ENCODE data around the gene OTUD7B.

Gene OTUD7B

DNA sequence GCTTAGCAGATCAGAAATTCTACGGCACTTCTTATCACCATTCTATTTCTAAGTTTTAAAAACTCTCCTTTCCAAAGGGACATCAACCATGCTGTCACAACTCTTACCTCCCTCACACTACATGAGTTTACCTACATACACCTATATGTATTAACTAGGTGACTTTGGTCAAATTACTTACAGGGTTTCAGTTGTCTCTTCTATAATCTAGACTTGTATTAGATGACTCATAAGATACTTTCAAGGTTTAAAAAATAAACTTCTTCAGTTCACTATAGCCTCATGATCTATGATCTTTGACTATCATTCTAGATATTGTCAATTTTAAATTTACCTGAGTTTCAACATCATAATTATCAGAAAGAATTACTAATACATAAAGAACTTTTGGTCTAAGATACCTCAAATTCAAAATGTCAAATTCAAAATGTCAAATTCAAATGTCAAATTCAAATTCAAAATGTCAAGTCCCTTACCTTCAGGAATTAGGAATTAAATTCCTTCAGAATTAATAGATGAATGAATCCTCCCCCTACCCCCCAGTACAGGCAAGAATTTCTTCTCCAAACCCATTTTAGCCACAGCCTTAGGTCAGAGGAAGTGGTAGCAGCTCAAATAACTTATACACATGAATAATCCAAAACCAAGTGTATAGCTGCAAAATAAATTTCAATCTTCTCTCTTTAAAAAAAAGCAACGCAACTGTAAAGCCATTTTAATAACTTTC, 31.1 kb downstream of the OTUD7B start:
- Histone ChIP-seq H3K4me1 (no peaks in the 10 kb centered on the region), H3K27ac (no peak overlapping the region), H3K4me2 (ENCODE audit: low read length) (no peak overlapping the region), H3K9ac (no peak overlapping the region), H3K9me3 (ENCODE audit: control insufficient read depth, low read length) (no peaks in the 10 kb centered on the region), H3K4me3 (ENCODE audit: low read depth, low read length) (no peak overlapping the region), H3K79me2 (no peaks in the 10 kb centered on the region), H3K27me3 (ENCODE audit: control insufficient read depth, insufficient read depth, low read length) (no peaks in the 10 kb centered on the region), H3K36me3 (ENCODE audit: control insufficient read depth, insufficient read depth, low read length) (no peaks in the 10 kb centered on the region), H2AFZ (no peak overlapping the region)
- TF ChIP-seq, protein P1, sequence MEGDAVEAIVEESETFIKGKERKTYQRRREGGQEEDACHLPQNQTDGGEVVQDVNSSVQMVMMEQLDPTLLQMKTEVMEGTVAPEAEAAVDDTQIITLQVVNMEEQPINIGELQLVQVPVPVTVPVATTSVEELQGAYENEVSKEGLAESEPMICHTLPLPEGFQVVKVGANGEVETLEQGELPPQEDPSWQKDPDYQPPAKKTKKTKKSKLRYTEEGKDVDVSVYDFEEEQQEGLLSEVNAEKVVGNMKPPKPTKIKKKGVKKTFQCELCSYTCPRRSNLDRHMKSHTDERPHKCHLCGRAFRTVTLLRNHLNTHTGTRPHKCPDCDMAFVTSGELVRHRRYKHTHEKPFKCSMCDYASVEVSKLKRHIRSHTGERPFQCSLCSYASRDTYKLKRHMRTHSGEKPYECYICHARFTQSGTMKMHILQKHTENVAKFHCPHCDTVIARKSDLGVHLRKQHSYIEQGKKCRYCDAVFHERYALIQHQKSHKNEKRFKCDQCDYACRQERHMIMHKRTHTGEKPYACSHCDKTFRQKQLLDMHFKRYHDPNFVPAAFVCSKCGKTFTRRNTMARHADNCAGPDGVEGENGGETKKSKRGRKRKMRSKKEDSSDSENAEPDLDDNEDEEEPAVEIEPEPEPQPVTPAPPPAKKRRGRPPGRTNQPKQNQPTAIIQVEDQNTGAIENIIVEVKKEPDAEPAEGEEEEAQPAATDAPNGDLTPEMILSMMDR (IDR thresholded peaks at IDR 0.05), result no peak

DNA sequence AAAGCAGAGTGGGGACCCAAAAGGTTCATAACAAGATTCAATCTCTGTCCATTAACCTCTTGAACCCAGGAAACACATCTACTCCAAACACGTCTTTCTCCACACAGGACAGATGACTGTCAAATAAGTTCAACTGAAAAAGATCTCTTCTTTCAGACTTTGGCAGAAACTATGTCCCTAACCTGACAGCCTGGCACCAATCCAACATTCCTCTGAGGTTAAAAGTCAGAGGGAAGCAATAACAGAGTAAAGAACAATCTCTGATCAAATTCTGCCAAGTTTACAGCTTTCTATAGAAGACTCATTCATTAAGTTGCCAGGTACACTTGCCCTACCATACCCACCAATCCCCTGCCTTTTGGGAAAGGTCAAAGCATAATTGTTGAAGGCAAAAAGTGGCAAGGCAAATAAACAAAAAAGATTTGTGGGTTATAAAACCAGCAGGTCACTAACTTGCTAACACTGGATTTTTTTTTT, 31.9 kb downstream of the OTUD7B start:
- Histone ChIP-seq H3K79me2 (no peaks in the 10 kb centered on the region), H3K9me3 (ENCODE audit: control insufficient read depth, low read length) (no peaks in the 10 kb centered on the region), H3K9ac (no peak overlapping the region), H3K27me3 (ENCODE audit: control insufficient read depth, insufficient read depth, low read length) (no peaks in the 10 kb centered on the region), H2AFZ (no peak overlapping the region), H3K36me3 (ENCODE audit: control insufficient read depth, insufficient read depth, low read length) (no peaks in the 10 kb centered on the region), H3K4me2 (ENCODE audit: low read length) (no peak overlapping the region), H3K4me1 (no peaks in the 10 kb centered on the region), H3K27ac (no peak overlapping the region), H3K4me3 (ENCODE audit: low read depth, low read length) (no peak overlapping the region)
- TF ChIP-seq, protein P1 (IDR thresholded peaks at IDR 0.05), result no peak

DNA sequence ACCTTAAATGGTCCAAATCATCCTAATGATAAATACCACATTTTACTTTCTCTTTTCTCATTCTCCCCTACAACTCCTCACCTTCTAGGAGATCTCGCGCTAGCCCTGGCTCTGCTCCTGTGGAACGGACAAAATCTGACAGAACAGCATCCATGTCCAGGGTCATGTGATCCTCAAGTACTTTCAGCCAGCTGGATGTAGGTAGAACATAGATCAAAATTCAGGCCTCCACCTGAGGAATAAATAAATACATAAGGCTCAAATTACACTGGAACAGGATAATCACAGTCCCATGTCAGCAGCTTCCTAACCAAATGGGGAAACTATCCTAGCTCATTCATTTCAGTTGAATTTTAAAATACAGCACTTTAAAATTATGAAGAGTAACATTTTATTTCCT, 33.2 kb downstream of the OTUD7B start:
- Histone ChIP-seq H3K27ac (no peak overlapping the region), H3K36me3 (ENCODE audit: control insufficient read depth, insufficient read depth, low read length) (no peaks in the 10 kb centered on the region), H3K27me3 (ENCODE audit: control insufficient read depth, insufficient read depth, low read length) (no peaks in the 10 kb centered on the region), H3K4me1 (no peaks in the 10 kb centered on the region), H2AFZ (no peak overlapping the region), H3K9ac (no peak overlapping the region), H3K4me3 (ENCODE audit: low read depth, low read length) (no peak overlapping the region), H3K4me2 (ENCODE audit: low read length) (no peak overlapping the region), H3K79me2 (no peaks in the 10 kb centered on the region), H3K9me3 (ENCODE audit: control insufficient read depth, low read length) (no peaks in the 10 kb centered on the region)
- TF ChIP-seq, protein P1 (IDR thresholded peaks at IDR 0.05), result no peak

DNA sequence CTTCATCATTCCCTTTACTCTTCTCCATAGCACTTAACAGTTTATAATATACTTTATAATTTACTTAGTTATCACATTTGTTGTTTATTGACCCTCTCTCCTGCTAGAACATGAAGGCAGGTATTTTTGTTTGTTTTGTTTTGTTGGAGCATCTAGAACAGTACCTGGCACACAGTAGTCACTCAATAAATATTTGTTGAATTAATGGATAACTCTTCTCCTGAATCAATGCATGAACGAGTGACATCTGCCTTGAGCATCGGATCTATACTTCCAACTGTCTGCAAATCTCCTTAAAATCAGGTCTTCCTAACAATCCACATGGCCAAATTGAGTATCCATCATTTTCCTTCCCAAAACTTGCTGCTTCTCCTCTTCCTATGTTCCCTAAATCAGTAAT, 38.0 kb downstream of the OTUD7B start:
- H3K9ac ChIP-seq, result no peak overlapping the region
- TF ChIP-seq, protein P1 (IDR thresholded peaks at IDR 0.05), result no peak
- no peak overlapping the region for H3K4me2 ChIP-seq (ENCODE audit: low read length)
- no peak overlapping the region for H3K27ac ChIP-seq
- H2AFZ ChIP-seq, result no peak overlapping the region
- no peaks in the 10 kb centered on the region for H3K36me3 ChIP-seq (ENCODE audit: control insufficient read depth, insufficient read depth, low read length)
- H3K4me1 ChIP-seq, result no peaks in the 10 kb centered on the region
- H3K27me3 ChIP-seq (ENCODE audit: control insufficient read depth, insufficient read depth, low read length), result no peaks in the 10 kb centered on the region
- no peaks in the 10 kb centered on the region for H3K9me3 ChIP-seq (ENCODE audit: control insufficient read depth, low read length)
- no peak overlapping the region for H3K4me3 ChIP-seq (ENCODE audit: low read depth, low read length)
- no peaks in the 10 kb centered on the region for H3K79me2 ChIP-seq

DNA sequence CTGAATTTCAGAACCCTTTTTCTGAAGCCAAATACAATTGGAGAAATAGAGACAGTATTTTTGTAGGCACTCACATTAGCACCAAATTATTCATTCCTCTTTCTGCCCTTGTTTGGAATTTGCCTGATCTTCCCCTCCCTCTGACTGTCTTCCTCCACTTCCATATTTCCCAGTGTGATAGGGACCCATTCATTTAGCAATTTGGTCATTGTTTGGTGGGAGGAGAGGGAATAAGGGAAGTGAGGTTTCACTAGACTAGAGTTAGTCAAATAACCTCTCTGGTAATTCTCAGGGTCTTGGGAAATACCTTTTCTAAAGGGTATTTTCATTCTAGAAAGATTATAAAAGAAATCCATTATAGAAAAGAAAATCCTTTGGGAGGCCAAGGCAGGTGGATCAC, 42.9 kb downstream of the OTUD7B start:
- no peak overlapping the region for H3K27ac ChIP-seq
- no peaks in the 10 kb centered on the region for H3K4me1 ChIP-seq
- H3K27me3 ChIP-seq (ENCODE audit: control insufficient read depth, insufficient read depth, low read length), result no peaks in the 10 kb centered on the region
- H3K9ac ChIP-seq, result no peak overlapping the region
- H3K36me3 ChIP-seq (ENCODE audit: control insufficient read depth, insufficient read depth, low read length), result no peaks in the 10 kb centered on the region
- H2AFZ ChIP-seq, result no peak overlapping the region
- no peaks in the 10 kb centered on the region for H3K79me2 ChIP-seq
- TF ChIP-seq, protein P1 (IDR thresholded peaks at IDR 0.05), result no peak
- H3K4me3 ChIP-seq (ENCODE audit: low read depth, low read length), result no peak overlapping the region
- no peak overlapping the region for H3K4me2 ChIP-seq (ENCODE audit: low read length)
- H3K9me3 ChIP-seq (ENCODE audit: control insufficient read depth, low read length), result no peaks in the 10 kb centered on the region
